RKO (cell line): Measurements from ENCODE around the gene PRPF8.
"Not testable (repeated sequence)": the region's sequence is repeated elsewhere in the genome, so short reads cannot be mapped to it uniquely, and the experiment has no call there.

Experiments
- DNase-seq: peaks from one replicate; pipeline ENCODE4 v3.0.0-alpha.2; 2016; ENCODE audit warnings: low spot score

PRPF8 gene

GRCh38 chr17:1716076-1716911 is 31.6 kb upstream of the PRPF8 start:
- peak; percentile 100 for DNase-seq

GRCh38 chr17:1715803-1716075 is 31.1 kb upstream of the PRPF8 start:
- no peak for DNase-seq

DNA sequence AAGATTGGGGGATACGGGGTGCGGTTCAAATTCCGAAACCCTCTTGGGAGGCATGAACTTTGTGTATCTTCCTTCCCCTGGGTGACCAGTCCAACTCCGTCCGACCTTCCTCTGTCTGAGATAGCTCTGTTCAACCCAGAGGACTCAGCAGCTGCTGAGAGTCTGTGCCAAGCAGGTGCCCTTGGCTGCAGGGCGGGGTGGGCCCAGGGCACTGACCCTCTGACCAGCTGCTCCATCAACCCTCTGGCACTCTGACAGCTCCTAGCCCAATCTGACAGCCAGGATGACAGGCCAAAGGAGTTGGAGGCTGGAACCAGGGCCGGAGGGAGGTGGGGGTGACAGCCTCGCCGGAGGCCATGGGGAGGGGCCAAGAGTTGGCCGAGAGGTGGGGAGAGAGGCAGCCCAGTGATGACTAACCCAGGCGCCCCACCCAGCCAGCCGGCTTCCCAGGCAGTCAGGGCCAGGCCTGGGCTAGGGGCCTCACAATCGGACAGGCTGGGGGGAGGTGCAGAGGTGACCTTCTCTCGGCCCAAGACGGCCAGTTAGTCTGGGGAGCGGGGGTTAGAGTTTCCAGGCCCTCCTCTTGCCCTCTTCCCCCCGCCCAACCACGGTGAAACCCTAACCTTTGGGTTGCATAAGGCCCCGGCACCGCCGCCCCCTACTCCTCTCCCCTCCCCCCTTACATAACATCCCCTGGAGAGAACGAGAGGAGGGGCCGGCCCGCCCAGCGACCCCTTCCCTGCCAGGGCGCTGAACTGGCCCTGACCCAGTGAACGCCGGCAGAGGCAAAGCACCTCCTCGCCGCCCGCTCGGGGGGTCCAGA is 30.5 kb upstream of the PRPF8 start:
- peak; percentile 92 for DNase-seq

DNA sequence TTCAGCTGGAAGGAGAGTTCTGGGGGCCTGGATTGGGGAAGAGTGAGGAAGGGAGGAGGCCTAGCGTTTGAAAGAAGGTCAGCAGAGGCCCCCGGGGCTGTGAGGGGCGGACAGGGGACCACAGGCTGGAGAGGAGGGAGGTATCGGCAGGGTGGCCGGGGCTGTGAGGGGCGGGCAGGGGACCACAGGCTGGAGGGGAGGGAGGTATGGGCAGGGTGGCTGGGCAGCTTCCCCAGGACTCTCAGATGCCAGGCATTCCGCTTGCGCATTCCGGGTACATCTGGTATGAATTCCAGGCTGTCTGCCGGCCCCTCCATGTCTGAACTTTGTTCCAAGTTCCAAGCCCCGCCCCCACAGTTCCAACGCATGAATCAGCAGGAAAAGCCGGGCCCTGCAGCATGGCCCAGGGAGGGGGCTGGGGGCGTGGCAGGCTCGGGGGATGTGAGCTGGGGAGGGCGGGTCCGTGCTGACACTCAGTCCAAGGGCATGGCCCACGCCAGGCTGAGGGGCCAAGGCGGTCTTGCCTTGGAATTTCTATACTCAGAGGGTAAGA is 29.8 kb upstream of the PRPF8 start:
- peak; percentile 95 for DNase-seq

GRCh38 chr17:1713878-1714426 is 29.3 kb upstream of the PRPF8 start:
- DNase-seq, result peak; percentile 78

GRCh38 chr17:1713160-1713877 is 28.7 kb upstream of the PRPF8 start:
- no peak for DNase-seq

- DNase-seq, result no peak
Measured at GRCh38 chr17:1712271-1712670, 27.6 kb upstream of the PRPF8 start.

DNA sequence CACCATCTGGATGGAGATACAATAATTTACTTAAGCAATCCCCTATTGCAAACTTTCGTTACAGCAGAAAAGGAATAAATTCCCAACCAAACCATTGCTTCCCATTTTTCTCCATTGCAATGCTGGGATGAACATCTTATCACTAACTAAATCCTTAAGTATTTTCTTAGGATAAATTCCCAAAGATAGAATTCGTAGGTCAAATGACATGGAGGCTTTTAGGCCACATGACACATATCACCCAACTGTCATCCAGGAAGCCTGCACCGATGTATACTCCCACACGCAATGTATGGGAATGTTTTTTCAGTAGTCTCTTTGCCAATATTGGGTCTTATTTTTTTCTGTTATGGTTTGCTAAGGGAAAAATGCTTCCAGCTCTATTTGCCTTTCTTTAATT is 27.1 kb upstream of the PRPF8 start:
- no peak for DNase-seq

- no peak for DNase-seq
Measured at GRCh38 chr17:1710807-1711553, 26.3 kb upstream of the PRPF8 start.

DNA sequence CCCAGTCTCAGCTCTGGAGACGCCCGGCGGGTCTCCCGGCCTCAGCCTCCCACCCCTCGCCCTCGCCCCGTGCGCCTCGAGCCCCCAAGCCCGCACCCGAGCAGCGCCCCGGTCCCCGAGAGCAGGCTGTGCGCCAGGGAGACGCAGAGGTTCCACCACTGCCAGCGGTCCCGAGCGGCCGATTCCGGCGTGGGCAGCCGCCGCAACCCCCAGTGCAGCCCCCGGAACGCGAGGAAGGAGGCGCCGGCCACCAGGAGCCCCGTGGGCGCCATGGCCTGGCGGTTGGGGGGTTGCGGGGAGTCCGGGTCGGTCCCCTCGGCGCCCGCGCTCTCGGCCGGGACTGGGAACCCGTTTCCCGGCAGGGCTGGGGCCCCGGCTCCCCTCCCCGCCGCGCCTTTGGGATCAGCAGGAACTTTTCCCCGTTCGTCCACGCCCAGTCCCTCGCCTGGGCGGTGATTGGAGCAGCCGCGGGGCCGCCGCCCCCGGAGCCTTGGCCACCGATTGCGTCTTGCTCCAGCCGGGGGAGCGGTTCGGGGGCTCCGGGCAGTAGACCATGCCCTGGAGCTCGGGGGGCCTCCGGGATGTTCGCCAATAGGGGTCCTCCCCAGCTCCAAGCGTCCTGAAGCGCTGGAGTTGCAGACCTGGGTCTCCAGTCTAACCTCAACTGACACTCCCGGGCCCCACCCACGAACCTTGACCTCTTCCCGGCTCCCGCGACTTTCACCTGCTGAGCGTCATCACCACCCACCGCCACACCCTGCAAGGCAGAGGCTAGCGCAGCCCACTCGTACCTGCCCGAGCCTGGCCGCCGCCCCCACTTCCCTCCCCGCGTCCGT is 25.5 kb upstream of the PRPF8 start, which contains the start of gene TLCD2:
TSS of gene TLCD2 (minus strand) at position 407 of the 836 bp plus-strand sequence. CDS start at position 272, 135 bp downstream.
- peak; percentile 73 for DNase-seq

- no peak for DNase-seq
Measured at GRCh38 chr17:1709403-1709951, 24.8 kb upstream of the PRPF8 start.

DNA sequence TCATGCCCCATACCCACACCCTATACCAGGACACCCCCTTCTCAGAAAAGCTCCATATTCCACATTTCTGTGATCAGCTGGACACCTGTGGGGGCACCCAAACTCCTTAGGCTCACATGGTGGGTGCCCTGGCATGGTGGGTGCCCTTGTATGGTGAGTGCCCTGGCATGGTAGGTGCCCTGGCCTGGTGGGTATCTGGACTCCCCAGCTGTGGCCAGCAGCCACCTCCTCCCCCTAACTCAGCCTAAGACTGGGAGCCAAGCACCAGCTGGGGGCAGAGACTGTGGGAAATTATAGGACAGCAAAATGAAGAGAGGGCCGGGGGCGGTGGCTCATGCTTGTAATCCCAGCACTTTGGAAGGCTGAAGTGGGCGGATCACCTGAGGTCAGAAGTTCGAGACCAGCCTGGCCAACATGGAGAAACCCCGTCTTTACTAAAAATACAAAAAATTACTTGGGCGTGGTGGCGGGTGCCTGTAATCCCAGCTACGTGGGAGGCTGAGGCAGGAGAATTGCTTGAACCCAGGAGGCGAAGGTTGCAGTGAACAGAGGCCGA is 24.2 kb upstream of the PRPF8 start:
- not testable (repeated sequence) for DNase-seq

DNA sequence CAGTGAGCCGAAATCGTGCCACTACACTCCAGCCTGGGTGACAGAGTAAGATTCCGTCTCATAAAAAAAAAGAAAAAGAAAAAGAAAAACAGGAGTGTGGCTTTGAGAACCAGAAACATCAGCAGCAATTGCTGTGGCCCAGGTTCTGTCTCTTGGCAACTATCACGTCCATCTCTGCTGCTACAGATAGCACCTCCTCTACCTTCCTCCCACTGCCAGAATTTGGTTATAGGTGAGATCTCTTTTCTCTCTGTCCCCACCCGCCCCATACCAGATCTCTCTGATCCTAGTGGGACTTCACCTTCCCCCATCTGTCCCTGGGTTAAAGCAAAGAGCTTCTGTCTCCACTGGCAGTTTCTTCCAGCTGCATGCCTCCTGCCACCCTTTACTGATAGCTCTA is 22.4 kb upstream of the PRPF8 start:
- no peak for DNase-seq

DNA sequence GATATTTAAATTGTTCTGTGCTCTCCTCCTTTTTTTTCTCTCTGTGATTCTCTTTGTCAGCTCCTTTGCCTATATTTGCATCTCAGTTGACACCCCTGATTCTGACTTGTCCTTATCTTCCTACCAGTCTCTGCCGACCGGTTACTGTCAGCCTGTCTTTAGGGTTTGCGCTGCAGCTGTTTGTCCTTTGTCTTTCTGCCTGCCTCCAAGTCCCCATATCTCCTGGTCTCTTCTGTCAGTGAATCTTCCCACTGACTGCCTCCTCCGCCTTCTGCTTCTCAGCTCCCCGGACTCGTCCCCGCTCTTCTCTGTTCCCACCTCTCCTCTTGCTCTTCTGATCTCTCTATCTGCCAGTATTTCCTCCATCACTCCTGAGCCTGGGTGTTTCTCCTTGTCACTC is 20.3 kb upstream of the PRPF8 start:
- DNase-seq, result no peak

- no peak for DNase-seq
Measured at GRCh38 chr17:1703063-1703462, 18.4 kb upstream of the PRPF8 start.

DNA sequence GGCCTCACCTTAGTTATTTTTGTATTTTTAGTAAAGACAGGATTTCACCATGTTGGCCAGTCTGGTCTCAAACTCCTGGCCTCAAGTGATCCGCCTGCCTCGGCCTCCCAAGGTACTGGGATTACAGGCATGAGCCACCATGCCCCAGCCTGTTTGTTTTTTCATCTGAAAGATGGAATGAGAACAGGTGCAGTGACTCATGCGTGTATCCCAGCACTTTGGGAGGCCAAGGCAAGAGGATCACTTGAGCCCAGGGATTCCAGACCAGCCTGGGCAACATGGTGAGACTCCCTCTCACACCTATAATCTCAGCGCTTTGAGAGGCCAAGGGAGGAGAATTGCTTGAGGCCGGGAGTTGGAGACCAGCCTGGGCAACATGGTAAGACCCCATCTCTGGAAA is 15.2 kb upstream of the PRPF8 start:
- not testable (repeated sequence) for DNase-seq

DNA sequence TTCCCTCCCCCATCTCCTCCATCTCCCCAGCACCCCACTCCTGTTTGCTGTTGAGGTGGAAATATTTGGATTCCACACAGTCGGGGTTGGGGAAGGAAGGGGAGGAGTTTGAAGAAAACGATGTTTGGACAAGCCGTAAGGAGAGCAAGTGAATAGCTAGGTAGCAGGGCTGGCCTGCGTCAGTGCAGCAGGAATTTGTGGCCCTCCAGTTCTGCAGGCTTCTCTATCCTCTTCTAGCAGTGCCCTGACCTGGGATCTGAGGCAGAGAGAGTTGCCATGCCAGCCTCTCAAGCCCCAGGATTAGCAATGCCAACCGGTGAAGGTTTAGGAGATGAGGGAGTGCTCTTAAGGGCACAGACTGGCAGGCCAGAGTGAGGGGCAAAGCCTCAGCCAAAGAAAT is 13.0 kb upstream of the PRPF8 start:
- no peak for DNase-seq

GRCh38 chr17:1695365-1695764 is 10.7 kb upstream of the PRPF8 start:
- DNase-seq, result no peak

DNA sequence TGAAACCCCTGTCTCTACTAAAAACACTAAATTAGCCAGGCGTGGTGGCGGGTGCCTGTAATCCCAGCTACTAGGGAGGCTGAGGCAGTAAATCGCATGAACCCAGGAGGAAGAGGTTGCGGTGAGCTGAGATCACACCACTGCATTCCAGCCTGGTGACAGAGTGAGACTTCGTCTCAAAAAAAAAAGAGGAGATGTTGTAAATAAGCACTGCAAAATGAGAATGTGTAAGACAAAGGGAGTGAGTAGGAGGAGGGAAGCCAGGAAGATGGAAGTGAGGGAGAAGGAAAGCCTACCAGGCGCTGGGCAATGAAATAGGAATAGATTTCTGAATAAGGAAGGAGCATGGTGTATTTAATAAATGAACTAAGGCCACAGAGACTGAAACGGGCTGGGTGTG is 8.7 kb upstream of the PRPF8 start:
- peak; percentile 41 for DNase-seq
